ENCODE results near the gene RAB19. TPM values are rescaled to one million over a fixed set of nuclear protein-coding genes. Genes with fewer than 3 reads are reported as not detected.

The RAB19 gene
- total RNA-seq, 1 experiment from 2014 or later, result 10.8 TPM

DNA sequence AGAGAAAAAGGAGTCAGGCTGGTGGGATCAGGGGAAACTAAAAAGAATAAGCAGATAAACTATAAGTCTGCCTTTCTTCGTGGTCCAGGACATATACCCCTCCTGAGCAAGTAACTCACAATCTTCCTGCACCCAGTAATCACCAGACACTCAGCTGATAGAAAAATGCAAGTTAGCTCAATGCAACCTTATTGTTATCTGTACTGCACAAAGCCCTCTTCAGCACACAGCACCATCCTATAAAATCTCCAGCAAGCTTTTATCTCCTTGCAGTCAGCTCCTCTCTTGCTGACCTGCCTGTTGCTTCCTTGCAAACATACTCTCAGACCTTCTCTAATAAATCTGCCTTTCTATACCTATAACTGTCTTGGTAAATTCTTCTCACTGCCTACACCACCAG lies 12.2 kb upstream of the RAB19 start (continued):
- no peak for TF ChIP-seq HMGA2 (CRISPR knock-in tag; IDR thresholded peaks at IDR 0.05)
- no peak for TF ChIP-seq TEAD4 (CRISPR knock-in tag; IDR thresholded peaks at IDR 0.05)
- no peak for TF ChIP-seq NR1H2 (CRISPR knock-in tag; IDR thresholded peaks at IDR 0.05)
- TF ChIP-seq NR2C2 (CRISPR knock-in tag; IDR thresholded peaks at IDR 0.05), result no peak

DNA sequence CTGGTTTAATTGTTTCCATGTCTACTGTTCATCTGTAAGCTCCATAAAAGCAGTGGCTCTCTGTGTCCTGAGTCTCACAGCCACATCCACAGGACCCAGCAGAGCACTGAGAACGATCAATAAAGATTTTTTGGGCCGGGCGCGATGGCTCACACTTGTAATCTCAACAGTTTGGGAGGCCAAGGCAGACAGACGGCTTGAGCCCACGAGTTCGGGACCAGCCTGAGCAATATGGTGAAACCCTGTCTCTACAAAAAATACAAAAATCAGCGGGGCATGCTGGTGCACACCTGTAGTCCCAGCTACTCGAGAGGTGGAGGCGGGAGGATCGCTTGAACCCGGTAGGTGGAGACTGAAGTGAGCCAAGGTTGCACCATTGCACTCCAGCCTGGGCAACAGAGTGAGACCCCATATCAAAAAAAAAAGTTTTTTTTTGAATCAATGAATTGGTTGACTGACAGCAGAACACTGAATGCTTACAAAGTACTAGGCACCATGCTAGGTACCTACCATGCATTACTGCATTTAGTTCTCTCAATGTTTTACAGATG lies 10.0 kb upstream of the RAB19 start:
- ChIA-PET CTCF (interaction anchor here (0.5 kb wide), 1 partner anchor 133 kb away, joined by 3 read pairs; no protein-coding TSS in a partner anchor), POLR2A (no interaction called here)
- Mint-ChIP-seq H3K36me3 (peaks cover 4% of the 10 kb centered on the region; the same call in 1 of the 2 replicates), H3K9me3 (peaks cover 4% of the 10 kb centered on the region; the same call in 1 of the 2 replicates), H3K27me3 (ENCODE audit: low read depth) (no peaks in the 10 kb centered on the region), H3K4me3 (no peak overlapping the region), H3K27ac (no peak overlapping the region), H3K4me1 (peaks cover 12% of the 10 kb centered on the region)
- peak; percentile 55 for TF ChIP-seq ZNF121 (CRISPR knock-in tag; IDR thresholded peaks at IDR 0.05)
- no peak for TF ChIP-seq RELA (CRISPR knock-in tag; IDR thresholded peaks at IDR 0.05; ENCODE audit: borderline replicate concordance)
- ATAC-seq, result no peak
- no peak for DNase-seq (ENCODE audit: low spot score)

DNA sequence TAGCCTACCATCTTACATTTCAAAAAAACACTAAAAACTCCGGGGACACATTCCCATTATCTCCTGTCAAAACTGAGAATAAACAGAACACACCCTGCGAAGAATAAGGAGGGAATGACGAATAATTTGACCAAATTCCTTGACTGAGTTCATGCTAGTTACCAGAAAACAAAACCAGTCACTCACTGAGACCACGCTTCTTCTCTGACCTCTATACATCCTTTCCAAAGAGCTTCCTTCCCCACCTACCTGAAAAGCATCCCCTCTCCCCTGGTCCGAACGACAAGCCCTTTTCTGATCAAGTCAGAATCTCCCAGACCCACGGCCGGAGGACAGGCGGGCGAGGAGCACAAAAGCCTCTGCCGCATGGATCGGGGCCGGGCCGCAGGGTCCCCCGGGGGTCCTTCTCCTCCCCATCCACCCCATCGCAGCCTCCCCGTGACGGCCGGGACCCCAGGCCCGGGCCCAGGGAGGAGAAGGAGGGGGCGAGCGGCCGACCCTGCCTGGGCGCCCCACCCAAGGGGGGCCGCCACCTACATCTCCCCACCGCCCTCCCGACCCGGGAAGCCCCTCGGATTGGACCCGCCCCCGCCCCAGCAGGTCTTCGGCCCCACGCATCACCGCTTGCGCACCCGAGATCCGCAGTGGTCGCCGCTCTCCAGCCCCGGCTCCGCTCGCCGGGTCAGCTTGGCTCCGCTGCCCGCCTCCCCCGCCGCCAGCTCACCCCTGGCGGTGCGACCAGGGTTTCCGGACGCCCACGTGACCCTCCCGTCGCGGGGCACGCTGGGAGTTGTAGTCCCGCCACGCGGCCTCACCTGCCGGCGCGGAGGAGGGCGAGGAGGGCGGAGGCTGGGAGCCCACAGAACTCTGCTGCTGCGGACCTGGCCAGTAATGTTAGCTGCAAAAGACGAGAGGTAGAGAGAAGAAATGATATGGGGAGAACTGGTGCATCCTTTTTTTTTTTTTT lies 5.8 kb upstream of the RAB19 start, which contains the start of gene SLC37A3:
SLC37A3 (minus strand) TSS at position 747 of the 967 bp plus-strand sequence. CDS start 16,004 bp downstream, outside the sequence.
- ChIA-PET POLR2A (interaction anchor here (0.6 to 0.7 kb wide), 2 partner anchors 52 to 83 kb away, joined by 3 read pairs; no protein-coding TSS in a partner anchor), CTCF (interaction anchor here (0.9 to 1.1 kb wide), 3 partner anchors 46 to 243 kb away, joined by 3 to 6 read pairs (median 4); partner anchors contain the start of gene DENND2A)
- ATAC-seq (peak; percentile 96), DNase-seq (ENCODE audit: low spot score) (peak; percentile 96)
- Mint-ChIP-seq H3K4me3 (peak within 1 kb of the TSS; percentile 93), H3K27ac (peak within 1 kb of the TSS; percentile 87), H3K9me3 (peaks cover 4% of the 10 kb centered on the region; the same call in 1 of the 2 replicates), H3K4me1 (peaks cover 25% of the 10 kb centered on the region), H3K27me3 (ENCODE audit: low read depth) (no peaks in the 10 kb centered on the region), H3K36me3 (peaks cover 4% of the 10 kb centered on the region; the same call in 1 of the 2 replicates)
- TF ChIP-seq, protein P1, sequence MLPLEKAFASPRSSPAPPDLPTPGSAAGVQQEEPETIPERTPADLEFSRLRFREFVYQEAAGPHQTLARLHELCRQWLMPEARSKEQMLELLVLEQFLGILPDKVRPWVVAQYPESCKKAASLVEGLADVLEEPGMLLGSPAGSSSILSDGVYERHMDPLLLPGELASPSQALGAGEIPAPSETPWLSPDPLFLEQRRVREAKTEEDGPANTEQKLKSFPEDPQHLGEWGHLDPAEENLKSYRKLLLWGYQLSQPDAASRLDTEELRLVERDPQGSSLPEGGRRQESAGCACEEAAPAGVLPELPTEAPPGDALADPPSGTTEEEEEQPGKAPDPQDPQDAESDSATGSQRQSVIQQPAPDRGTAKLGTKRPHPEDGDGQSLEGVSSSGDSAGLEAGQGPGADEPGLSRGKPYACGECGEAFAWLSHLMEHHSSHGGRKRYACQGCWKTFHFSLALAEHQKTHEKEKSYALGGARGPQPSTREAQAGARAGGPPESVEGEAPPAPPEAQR (CRISPR knock-in tag; IDR thresholded peaks at IDR 0.05), result no peak
- TF ChIP-seq, protein P2, sequence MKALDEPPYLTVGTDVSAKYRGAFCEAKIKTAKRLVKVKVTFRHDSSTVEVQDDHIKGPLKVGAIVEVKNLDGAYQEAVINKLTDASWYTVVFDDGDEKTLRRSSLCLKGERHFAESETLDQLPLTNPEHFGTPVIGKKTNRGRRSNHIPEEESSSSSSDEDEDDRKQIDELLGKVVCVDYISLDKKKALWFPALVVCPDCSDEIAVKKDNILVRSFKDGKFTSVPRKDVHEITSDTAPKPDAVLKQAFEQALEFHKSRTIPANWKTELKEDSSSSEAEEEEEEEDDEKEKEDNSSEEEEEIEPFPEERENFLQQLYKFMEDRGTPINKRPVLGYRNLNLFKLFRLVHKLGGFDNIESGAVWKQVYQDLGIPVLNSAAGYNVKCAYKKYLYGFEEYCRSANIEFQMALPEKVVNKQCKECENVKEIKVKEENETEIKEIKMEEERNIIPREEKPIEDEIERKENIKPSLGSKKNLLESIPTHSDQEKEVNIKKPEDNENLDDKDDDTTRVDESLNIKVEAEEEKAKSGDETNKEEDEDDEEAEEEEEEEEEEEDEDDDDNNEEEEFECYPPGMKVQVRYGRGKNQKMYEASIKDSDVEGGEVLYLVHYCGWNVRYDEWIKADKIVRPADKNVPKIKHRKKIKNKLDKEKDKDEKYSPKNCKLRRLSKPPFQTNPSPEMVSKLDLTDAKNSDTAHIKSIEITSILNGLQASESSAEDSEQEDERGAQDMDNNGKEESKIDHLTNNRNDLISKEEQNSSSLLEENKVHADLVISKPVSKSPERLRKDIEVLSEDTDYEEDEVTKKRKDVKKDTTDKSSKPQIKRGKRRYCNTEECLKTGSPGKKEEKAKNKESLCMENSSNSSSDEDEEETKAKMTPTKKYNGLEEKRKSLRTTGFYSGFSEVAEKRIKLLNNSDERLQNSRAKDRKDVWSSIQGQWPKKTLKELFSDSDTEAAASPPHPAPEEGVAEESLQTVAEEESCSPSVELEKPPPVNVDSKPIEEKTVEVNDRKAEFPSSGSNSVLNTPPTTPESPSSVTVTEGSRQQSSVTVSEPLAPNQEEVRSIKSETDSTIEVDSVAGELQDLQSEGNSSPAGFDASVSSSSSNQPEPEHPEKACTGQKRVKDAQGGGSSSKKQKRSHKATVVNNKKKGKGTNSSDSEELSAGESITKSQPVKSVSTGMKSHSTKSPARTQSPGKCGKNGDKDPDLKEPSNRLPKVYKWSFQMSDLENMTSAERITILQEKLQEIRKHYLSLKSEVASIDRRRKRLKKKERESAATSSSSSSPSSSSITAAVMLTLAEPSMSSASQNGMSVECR (CRISPR knock-in tag; IDR thresholded peaks at IDR 0.05; ENCODE audit: borderline replicate concordance), result no peak
- TF ChIP-seq, protein P3, sequence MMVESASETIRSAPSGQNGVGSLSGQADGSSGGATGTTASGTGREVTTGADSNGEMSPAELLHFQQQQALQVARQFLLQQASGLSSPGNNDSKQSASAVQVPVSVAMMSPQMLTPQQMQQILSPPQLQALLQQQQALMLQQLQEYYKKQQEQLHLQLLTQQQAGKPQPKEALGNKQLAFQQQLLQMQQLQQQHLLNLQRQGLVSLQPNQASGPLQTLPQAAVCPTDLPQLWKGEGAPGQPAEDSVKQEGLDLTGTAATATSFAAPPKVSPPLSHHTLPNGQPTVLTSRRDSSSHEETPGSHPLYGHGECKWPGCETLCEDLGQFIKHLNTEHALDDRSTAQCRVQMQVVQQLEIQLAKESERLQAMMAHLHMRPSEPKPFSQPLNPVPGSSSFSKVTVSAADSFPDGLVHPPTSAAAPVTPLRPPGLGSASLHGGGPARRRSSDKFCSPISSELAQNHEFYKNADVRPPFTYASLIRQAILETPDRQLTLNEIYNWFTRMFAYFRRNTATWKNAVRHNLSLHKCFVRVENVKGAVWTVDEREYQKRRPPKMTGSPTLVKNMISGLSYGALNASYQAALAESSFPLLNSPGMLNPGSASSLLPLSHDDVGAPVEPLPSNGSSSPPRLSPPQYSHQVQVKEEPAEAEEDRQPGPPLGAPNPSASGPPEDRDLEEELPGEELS (CRISPR knock-in tag; IDR thresholded peaks at IDR 0.05), result peak; percentile 88
- TF ChIP-seq KAT7 (CRISPR knock-in tag; IDR thresholded peaks at IDR 0.05; ENCODE audit: borderline replicate concordance) (no peak), SOX15 (CRISPR knock-in tag; IDR thresholded peaks at IDR 0.05) (no peak), NFATC4 (CRISPR knock-in tag; IDR thresholded peaks at IDR 0.05) (no peak), GTF2I (CRISPR knock-in tag; conservative IDR thresholded peaks at IDR 0.05) (no peak), OVOL2 (CRISPR knock-in tag; IDR thresholded peaks at IDR 0.05; ENCODE audit: borderline replicate concordance) (no peak), ETV6 (CRISPR knock-in tag; IDR thresholded peaks at IDR 0.05) (0 out of 2 replicates have a peak, but pooled peaks have one; percentile 18), GRHL2 (CRISPR knock-in tag; IDR thresholded peaks at IDR 0.05; ENCODE audit: insufficient replicate concordance, severe bottlenecking) (no peak), HMGA2 (CRISPR knock-in tag; IDR thresholded peaks at IDR 0.05) (no peak)
- TF ChIP-seq, protein P4, sequence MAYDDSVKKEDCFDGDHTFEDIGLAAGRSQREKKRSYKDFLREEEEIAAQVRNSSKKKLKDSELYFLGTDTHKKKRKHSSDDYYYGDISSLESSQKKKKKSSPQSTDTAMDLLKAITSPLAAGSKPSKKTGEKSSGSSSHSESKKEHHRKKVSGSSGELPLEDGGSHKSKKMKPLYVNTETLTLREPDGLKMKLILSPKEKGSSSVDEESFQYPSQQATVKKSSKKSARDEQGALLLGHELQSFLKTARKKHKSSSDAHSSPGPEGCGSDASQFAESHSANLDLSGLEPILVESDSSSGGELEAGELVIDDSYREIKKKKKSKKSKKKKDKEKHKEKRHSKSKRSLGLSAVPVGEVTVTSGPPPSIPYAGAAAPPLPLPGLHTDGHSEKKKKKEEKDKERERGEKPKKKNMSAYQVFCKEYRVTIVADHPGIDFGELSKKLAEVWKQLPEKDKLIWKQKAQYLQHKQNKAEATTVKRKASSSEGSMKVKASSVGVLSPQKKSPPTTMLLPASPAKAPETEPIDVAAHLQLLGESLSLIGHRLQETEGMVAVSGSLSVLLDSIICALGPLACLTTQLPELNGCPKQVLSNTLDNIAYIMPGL (CRISPR knock-in tag; IDR thresholded peaks at IDR 0.05), result peak; percentile 65; the same call in 1 of the 2 replicates
- TF ChIP-seq, protein P5, sequence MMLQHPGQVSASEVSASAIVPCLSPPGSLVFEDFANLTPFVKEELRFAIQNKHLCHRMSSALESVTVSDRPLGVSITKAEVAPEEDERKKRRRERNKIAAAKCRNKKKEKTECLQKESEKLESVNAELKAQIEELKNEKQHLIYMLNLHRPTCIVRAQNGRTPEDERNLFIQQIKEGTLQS (CRISPR knock-in tag; conservative IDR thresholded peaks at IDR 0.05), result no peak
- TF ChIP-seq, protein P6, sequence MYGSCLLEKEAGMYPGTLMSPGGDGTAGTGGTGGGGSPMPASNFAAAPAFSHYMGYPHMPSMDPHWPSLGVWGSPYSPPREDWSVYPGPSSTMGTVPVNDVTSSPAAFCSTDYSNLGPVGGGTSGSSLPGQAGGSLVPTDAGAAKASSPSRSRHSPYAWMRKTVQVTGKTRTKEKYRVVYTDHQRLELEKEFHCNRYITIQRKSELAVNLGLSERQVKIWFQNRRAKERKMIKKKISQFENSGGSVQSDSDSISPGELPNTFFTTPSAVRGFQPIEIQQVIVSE (CRISPR knock-in tag; IDR thresholded peaks at IDR 0.05; ENCODE audit: borderline replicate concordance), result no peak
